ENCODE data around the gene CLCNKA. TPM values are rescaled to one million over a fixed set of nuclear protein-coding genes. Genes with fewer than 3 reads are reported as not detected.
"Not testable (repeated sequence)": the region's sequence is repeated elsewhere in the genome, so short reads cannot be mapped to it uniquely, and the experiment has no call there.

Gene CLCNKA
- total RNA-seq, 1 donor from 2014 or later, result not detected

GRCh38 chr1:16061266-16061665, 39.4 kb downstream of the CLCNKA start:
- Mint-ChIP-seq H3K27ac (no peak overlapping the region), H3K27me3 (peaks cover 17% of the 10 kb centered on the region), H3K4me3 (no peak overlapping the region), H3K4me1 (peaks cover 23% of the 10 kb centered on the region), H3K9me3 (no peaks in the 10 kb centered on the region), H3K36me3 (ENCODE audit: low read depth) (no peaks in the 10 kb centered on the region)
- DNase-seq, result no peak
- intact Hi-C loops (cut with micrococcal nuclease), result no loop called here

DNA sequence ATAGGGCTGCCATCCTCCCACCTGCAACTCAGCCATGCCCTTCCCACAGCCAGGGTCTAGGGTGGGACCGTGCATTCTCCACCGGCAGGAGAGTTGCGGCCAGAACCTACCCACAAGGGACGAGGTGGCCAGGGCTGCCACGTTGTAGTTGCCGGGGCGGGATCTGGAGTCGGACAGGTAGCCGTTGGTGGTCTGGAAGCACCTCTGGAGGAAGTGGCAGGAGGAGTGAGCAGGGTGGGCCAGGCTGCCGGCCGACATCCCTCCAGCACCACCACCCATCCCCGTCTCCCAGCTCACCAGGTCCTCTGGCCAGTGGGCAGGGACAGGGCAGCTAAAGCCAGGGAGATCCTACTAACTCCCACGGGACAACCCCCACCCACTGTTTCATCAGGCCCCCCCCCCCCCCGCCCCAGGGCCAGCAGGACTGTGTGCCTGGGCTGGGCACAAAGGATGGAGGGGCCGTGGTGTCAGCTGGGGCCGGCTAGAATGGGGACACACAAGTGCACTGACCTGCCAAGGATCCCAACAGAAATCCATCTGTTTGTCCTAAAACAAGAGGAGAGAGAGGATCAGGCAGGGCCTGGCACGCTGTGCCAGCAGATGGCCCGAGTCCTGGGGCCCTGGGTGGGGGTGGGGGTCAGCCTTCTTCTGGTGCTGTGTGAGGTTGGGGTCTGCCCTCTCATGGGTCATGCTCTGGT, 40.3 kb downstream of the CLCNKA start:
- H3K36me3 Mint-ChIP-seq (ENCODE audit: low read depth); intact Hi-C loops (cut with micrococcal nuclease); DNase-seq; H3K27ac Mint-ChIP-seq; H3K4me3 Mint-ChIP-seq; H3K9me3 Mint-ChIP-seq: not testable (repeated sequence)
- H3K4me1 Mint-ChIP-seq, result peaks cover 22% of the 10 kb centered on the region
- H3K27me3 Mint-ChIP-seq, result peaks cover 17% of the 10 kb centered on the region

GRCh38 chr1:16062687-16063075, 40.8 kb downstream of the CLCNKA start:
- H3K4me3 Mint-ChIP-seq; H3K27ac Mint-ChIP-seq; H3K9me3 Mint-ChIP-seq; intact Hi-C loops (cut with micrococcal nuclease); DNase-seq; H3K36me3 Mint-ChIP-seq (ENCODE audit: low read depth): not testable (repeated sequence)
- Mint-ChIP-seq H3K27me3 (peaks cover 18% of the 10 kb centered on the region), H3K4me1 (peaks cover 22% of the 10 kb centered on the region)

DNA sequence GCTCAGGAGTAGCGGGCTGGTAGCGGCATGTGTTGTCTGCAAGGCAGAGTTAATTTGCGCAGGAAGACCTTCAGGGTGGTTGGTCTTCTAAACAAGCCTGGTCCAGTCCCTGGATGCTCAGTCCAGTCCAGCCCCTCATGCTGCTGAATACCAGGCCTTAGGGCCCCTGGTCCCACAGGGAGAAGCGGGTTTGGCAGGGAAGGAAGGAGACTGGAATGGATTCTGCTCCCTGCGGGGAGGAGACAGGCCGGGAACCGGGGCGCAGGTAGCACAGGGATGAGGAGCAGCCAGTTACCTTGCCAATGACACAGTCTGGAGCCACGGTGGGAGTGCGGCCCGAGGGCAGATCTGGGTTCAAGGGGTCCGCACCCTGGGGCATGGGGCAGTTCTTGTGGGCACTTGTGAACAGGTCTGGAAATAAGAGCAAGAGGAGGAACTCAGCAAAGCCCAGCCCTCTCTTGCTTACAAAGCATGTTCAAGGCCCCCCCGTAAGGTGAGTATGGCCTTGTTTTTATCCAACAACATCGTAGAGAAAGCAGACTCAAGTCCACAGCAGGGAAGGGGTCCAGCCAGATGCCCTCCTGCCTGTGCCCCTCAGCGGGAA, 41.5 kb downstream of the CLCNKA start:
- Mint-ChIP-seq H3K4me1 (peaks cover 22% of the 10 kb centered on the region), H3K4me3 (no peak overlapping the region), H3K27me3 (peaks cover 19% of the 10 kb centered on the region), H3K27ac (no peak overlapping the region), H3K36me3 (ENCODE audit: low read depth) (no peaks in the 10 kb centered on the region), H3K9me3 (no peaks in the 10 kb centered on the region)
- DNase-seq, result no peak
- intact Hi-C loops (cut with micrococcal nuclease), result no loop called here

GRCh38 chr1:16063921-16064320, 42.1 kb downstream of the CLCNKA start:
- intact Hi-C loops (cut with micrococcal nuclease), result no loop called here
- H3K4me3 Mint-ChIP-seq, result peak overlapping the region; percentile 66
- peak overlapping the region; percentile 7 for H3K27ac Mint-ChIP-seq

DNA sequence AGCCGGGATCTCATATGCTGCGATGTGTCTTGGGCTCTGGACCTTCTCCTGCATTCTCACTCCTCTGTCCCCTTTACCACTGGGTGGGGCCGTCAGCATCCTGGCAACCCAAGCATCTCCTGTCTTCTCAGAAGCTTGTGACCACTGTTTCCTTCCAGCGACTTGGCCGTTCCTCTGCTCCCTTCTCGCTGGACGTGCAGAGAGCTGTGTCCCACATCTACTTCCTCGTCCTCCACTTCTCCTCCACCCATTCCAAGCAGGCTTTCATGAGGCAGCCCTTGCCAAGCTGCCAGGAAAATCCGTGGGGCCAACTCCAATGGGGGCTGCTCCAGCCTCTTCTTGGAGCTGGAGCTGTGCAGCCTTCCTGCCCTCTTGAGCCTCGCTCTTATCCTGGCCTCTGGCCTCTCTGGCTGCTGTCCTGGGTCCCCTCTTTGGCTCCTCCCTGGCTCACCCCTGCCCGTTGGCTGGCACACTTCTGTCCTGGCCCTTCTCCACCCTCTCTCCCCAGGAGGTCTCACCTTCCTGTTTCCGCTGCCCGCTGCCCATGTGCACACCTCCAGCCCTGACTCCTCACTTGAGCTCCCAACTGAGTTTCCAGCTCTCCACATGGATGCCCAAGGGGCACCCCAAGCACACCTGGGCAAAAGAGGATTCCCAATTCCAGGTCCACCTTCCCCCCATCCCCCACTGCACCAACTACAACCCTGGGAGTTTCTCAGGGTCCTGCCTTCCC, 42.9 kb downstream of the CLCNKA start:
- intact Hi-C loops (cut with micrococcal nuclease), result no loop called here

More at GRCh38 chr1:16063921-16064320, 42.1 kb downstream of the CLCNKA start:
- DNase-seq, result no peak
- no peaks in the 10 kb centered on the region for H3K36me3 Mint-ChIP-seq (ENCODE audit: low read depth)
- peaks cover 19% of the 10 kb centered on the region for H3K27me3 Mint-ChIP-seq
- H3K4me1 Mint-ChIP-seq, result peaks cover 25% of the 10 kb centered on the region
- H3K9me3 Mint-ChIP-seq, result no peaks in the 10 kb centered on the region

DNA sequence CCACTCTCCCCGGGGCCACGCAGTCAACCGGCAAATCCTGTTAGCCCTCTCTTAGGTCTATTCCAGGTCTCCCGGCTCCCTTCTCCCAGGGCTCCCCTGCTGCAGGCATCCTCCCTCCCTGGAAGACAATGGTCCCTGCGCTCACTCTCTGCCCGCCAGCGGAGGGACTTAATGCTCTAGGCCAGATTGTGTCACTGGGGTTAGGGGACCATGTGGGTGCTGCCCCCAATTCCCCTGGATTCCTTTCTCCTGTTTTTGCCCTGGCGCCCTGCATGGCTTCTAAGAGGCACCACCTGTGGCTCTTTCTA, 43.4 kb downstream of the CLCNKA start:
- DNase-seq, result no peak
- peaks cover 29% of the 10 kb centered on the region for H3K4me1 Mint-ChIP-seq
- no peak overlapping the region for H3K27ac Mint-ChIP-seq
- H3K27me3 Mint-ChIP-seq, result peaks cover 20% of the 10 kb centered on the region
- intact Hi-C loops (cut with micrococcal nuclease), result no loop called here
- H3K4me3 Mint-ChIP-seq, result peak overlapping the region; percentile 45
- no peaks in the 10 kb centered on the region for H3K9me3 Mint-ChIP-seq
- no peaks in the 10 kb centered on the region for H3K36me3 Mint-ChIP-seq (ENCODE audit: low read depth)

More for the DNA sequence above, 42.9 kb downstream of the CLCNKA start:
- no peak for DNase-seq
- Mint-ChIP-seq H3K4me3 (peak overlapping the region; percentile 66), H3K27ac (no peak overlapping the region), H3K27me3 (peaks cover 19% of the 10 kb centered on the region), H3K9me3 (no peaks in the 10 kb centered on the region), H3K4me1 (peaks cover 25% of the 10 kb centered on the region), H3K36me3 (ENCODE audit: low read depth) (no peaks in the 10 kb centered on the region)

DNA sequence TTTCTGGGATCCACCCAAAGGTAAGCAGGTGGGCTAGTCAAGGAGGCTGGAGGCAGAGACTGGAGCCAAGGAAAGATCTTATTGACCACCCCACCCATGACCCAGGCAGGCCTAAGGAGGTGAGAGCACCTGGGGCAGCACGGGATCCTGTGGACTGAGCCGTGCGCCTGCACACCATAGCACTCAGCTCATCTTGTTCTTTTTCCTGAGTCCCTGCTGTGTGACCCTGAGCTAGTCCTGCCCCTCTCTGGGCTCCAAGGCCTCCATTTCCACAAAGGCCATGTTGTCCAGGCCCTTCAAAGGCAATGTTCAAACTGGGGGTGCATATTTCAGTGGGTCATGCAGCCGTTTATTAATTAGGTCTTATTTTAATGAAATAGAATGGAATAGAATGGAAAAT, 44.4 kb downstream of the CLCNKA start:
- Mint-ChIP-seq H3K27me3 (peaks cover 15% of the 10 kb centered on the region), H3K4me3 (no peak overlapping the region), H3K4me1 (peaks cover 31% of the 10 kb centered on the region), H3K27ac (no peak overlapping the region), H3K9me3 (no peaks in the 10 kb centered on the region), H3K36me3 (ENCODE audit: low read depth) (no peaks in the 10 kb centered on the region)
- intact Hi-C loops (cut with micrococcal nuclease), result no loop called here
- DNase-seq, result no peak

DNA sequence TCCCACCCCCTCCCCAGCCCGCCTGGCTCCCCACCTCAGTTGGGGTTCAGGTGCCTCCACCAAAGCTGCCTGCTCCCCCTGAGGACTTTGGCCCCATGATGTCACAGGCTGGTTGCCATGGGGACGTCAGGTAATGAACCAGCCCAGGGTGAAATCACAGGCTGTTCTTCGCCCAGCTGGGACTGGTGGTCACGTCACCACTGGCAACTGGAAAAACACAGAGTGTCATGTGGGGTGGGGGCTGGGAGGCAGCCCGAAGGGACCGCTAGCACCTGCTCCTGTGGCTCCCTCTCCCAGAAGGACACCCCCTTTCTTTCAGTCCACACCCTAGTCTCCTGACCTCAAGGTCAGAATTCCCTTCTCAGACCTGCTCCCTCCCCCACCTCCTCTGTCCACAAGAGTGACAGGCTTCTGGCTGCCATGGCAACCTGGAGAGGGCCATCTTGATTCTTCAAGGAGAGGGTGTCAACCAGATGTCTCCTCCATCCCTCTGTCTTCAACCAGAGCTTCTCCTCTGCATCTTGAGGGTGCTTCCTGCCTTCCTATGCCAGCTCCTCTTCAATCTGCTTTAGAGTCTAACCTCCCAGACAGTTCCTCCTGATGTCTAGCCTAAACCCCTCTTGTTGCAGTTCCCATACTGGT, 45.4 kb downstream of the CLCNKA start:
- intact Hi-C loops (cut with micrococcal nuclease), result no loop called here
- Mint-ChIP-seq H3K4me1 (peaks cover 31% of the 10 kb centered on the region), H3K9me3 (no peaks in the 10 kb centered on the region), H3K4me3 (no peak overlapping the region), H3K27me3 (peaks cover 20% of the 10 kb centered on the region), H3K27ac (no peak overlapping the region), H3K36me3 (ENCODE audit: low read depth) (no peaks in the 10 kb centered on the region)
- no peak for DNase-seq

DNA sequence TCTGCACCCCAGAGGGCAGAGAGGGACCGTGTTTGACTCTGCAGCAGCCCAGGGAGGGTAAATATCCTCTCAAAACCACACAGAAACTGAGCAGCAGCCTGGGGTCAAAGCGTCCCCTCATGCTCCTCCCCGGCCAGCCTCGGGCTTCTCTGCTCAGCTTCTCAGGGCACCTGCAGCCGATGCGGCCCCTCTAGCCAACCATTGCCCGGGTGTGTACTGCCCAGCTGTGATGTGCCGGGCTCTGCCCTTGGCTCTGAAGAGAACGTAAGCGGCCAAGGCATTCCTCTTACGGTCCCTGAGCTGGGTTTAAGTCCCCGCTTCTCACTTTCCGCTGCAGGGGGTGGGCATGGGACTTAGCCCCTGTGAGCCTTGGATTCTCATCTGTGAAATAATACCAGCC, 46.1 kb downstream of the CLCNKA start:
- H3K27me3 Mint-ChIP-seq, result peaks cover 25% of the 10 kb centered on the region
- no peak overlapping the region for H3K27ac Mint-ChIP-seq
- DNase-seq, result no peak
- no peak overlapping the region for H3K4me3 Mint-ChIP-seq
- no peaks in the 10 kb centered on the region for H3K36me3 Mint-ChIP-seq (ENCODE audit: low read depth)
- H3K9me3 Mint-ChIP-seq, result no peaks in the 10 kb centered on the region
- intact Hi-C loops (cut with micrococcal nuclease), result no loop called here
- peaks cover 31% of the 10 kb centered on the region for H3K4me1 Mint-ChIP-seq

DNA sequence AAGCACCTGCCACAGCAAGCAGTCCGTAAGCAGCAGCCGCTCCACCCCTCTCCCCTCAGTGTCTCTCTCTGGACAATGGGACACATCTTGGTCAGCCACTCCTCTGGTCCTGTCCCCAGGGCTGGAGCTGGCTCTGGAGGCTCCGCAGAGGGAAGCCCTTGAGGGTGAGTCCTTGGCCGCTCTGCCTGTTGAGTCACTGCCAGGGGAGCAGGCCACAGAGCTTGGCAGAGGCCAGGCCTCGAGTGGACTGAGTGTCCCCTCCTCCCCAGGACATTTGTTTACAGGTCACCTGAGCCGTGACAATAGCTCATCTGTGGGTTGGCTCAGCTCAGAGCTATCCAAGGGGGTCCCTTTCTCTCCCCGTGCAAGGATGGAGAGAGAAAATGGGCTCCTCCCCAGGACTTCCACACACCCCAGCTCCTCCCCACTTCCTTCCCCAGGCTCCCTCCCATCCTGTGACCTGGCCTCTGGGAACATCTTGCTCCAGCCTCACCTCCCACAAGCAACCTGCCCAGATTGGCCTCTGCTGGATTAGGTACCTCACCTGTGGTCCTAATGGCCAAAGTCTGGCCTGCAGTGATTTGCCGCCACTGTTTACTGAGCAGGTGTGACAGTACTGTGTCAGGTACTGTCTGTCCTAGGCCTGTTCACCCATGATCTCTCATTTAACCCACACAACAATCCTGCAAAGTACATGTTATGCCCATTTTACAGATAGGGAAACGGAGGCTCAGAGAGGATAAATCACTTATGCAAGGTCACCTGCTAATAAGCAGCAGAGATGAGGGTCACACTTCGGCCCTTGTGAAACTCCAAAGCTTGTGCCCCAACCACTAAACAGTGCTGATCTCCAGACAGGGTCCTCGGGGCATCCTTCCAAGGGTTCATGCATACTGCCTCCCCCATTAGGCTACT, 46.8 kb downstream of the CLCNKA start:
- H3K4me1 Mint-ChIP-seq, result peaks cover 29% of the 10 kb centered on the region
- H3K4me3 Mint-ChIP-seq, result no peak overlapping the region
- intact Hi-C loops (cut with micrococcal nuclease), result no loop called here
- no peak overlapping the region for H3K27ac Mint-ChIP-seq
- H3K9me3 Mint-ChIP-seq, result no peaks in the 10 kb centered on the region
- no peak for DNase-seq
- no peaks in the 10 kb centered on the region for H3K36me3 Mint-ChIP-seq (ENCODE audit: low read depth)
- peaks cover 25% of the 10 kb centered on the region for H3K27me3 Mint-ChIP-seq

DNA sequence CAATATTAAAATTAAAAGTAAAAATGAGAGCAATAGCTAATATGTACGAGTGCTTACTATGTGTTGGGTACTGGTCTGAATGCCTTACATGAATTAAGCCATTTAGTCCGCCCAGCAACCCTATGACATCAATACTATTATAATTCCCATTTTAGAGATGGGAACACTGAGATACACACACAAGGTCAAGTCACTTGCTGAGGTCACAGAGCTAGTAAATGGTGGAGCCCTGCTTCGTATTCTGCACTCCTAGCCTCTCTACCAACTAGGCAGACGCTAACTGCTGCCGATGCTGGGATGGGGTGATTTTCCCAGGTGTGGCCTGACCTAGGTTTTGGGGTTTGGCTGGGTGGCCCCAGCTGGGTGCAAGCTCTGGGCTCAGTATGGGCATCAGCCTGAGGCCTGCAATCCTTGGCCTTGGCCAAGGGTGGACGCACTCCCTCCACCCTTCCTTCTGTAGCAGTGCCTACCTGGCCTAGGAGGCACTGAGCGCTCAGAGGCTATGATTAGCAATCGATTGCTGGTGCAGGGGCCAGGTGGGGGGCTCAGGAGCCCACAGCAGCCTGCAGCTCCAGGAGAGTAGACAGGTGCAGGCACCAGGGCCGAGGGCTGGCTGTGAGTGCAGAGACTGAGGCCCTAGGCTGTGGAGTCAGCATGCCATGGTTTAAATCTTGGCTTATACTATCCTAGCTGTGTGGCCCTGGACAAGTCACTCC, 49.0 kb downstream of the CLCNKA start:
- no peak overlapping the region for H3K27ac Mint-ChIP-seq
- intact Hi-C loops (cut with micrococcal nuclease), result loop anchor here (10.0 kb wide), 1 partner anchor 294 kb away; the partner anchor contains the start of gene SZRD1
- no peak for DNase-seq
- no peak overlapping the region for H3K4me3 Mint-ChIP-seq
- peaks cover 26% of the 10 kb centered on the region for H3K27me3 Mint-ChIP-seq
- no peaks in the 10 kb centered on the region for H3K36me3 Mint-ChIP-seq (ENCODE audit: low read depth)
- peaks cover 16% of the 10 kb centered on the region for H3K4me1 Mint-ChIP-seq
- no peaks in the 10 kb centered on the region for H3K9me3 Mint-ChIP-seq

DNA sequence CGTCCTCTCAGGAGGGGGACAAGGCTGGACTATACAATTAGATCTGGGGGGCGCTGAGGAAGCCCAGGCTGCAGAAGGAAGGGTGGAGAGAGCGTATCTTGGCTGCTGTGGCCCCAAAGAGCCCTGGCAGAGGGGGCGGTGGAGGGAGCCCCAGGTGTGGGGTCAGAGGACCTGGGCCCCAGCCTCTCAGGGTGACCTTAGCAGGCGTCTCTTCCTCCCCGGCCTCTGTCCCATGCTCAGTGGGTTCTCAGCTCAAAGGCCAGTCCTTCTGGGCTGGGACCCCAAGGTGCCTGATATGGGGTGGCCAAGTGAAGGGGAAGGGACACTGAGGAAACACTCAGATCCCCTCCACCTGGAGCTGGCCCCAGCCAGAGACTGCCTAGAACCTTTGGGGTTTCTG, 49.8 kb downstream of the CLCNKA start:
- peaks cover 26% of the 10 kb centered on the region for H3K27me3 Mint-ChIP-seq
- no peaks in the 10 kb centered on the region for H3K36me3 Mint-ChIP-seq (ENCODE audit: low read depth)
- intact Hi-C loops (cut with micrococcal nuclease), result loop anchor here (10.0 kb wide), 1 partner anchor 293 kb away; the partner anchor contains the start of gene SZRD1
- no peak overlapping the region for H3K4me3 Mint-ChIP-seq
- no peak overlapping the region for H3K27ac Mint-ChIP-seq
- peaks cover 16% of the 10 kb centered on the region for H3K4me1 Mint-ChIP-seq
- no peak for DNase-seq
- H3K9me3 Mint-ChIP-seq, result no peaks in the 10 kb centered on the region

All from activated CD4-positive, alpha-beta T cell treated with anti-CD3 and anti-CD28 coated beads, Interleukin-2, amount 10 ng/mL, durations not matched to agents 24 days and 14 days (primary cell).